Neural progenitor cell (in vitro differentiated cells): ENCODE results near the gene GABBR2.

Experiments
- CTCF ChIP-seq: fragments of 200-600 bp; sonication (generic); IDR thresholded peaks from 2 replicates; pipeline ENCODE4 v1.5.1; 2017; ENCODE audit warnings: antibody characterized with exemption, mild to moderate bottlenecking
- EZH2 ChIP-seq: fragments of 200-600 bp; sonication (generic); IDR thresholded peaks from 2 replicates; pipeline ENCODE4 v1.6.1; 2017; ENCODE audit warnings: antibody characterized with exemption, mild to moderate bottlenecking, moderate library complexity

GRCh38 chr9:98385751-98386150 is 323.0 kb downstream of the GABBR2 start:
- TF ChIP-seq CTCF (no peak), EZH2 (no peak)
